Neural crest cell (in vitro differentiated cells): Measurements from ENCODE around the gene CLIP4. TPM values are rescaled to one million over a fixed set of nuclear protein-coding genes. Genes with fewer than 3 reads are reported as not detected.

ENCODE experiments used
- DNase-seq: peaks from one replicate; pipeline ENCODE4 v3.0.0; 2021; ENCODE audit warnings: low read depth, mixed read lengths, low spot score
- H3K27ac Mint-ChIP-seq: one replicate; pipeline ENCODE4 v1.8.0; 2021; ENCODE audit warnings: mild to moderate bottlenecking, mixed read lengths; ENCODE audit not compliant: unreplicated experiment
- H3K27me3 Mint-ChIP-seq: 2 replicates; pipeline ENCODE4 v1.8.0; 2021; ENCODE audit warnings: low read depth, mild to moderate bottlenecking, mixed read lengths
- H3K36me3 Mint-ChIP-seq: 2 replicates; pipeline ENCODE4 v1.8.0; 2021; ENCODE audit warnings: low read depth, mild to moderate bottlenecking, mixed read lengths
- H3K4me1 Mint-ChIP-seq: 2 replicates; pipeline ENCODE4 v1.8.0; 2021; ENCODE audit warnings: mixed read lengths
- H3K4me3 Mint-ChIP-seq: one replicate; pipeline ENCODE4 v1.8.0; 2021; ENCODE audit warnings: mild to moderate bottlenecking, mixed read lengths
- H3K9me3 Mint-ChIP-seq: 2 replicates; pipeline ENCODE4 v1.8.0; 2021; ENCODE audit warnings: mixed read lengths
- total RNA-seq: library from RNA; stranded (reverse); gene quantifications from 2 replicates; pipeline ENCODE4 v1.2.1, GENCODE V29; 2021
- TF ChIP-seq, protein P1 (sequence below): fragments of 200-600 bp; sonication (generic); conservative IDR thresholded peaks from 2 replicates; pipeline ENCODE4 v1.5.0; 2021; ENCODE audit warnings: antibody characterized with exemption, mild to moderate bottlenecking

The CLIP4 gene
- total RNA-seq, 1 donor from 2014 or later: 14.5 TPM

DNA sequence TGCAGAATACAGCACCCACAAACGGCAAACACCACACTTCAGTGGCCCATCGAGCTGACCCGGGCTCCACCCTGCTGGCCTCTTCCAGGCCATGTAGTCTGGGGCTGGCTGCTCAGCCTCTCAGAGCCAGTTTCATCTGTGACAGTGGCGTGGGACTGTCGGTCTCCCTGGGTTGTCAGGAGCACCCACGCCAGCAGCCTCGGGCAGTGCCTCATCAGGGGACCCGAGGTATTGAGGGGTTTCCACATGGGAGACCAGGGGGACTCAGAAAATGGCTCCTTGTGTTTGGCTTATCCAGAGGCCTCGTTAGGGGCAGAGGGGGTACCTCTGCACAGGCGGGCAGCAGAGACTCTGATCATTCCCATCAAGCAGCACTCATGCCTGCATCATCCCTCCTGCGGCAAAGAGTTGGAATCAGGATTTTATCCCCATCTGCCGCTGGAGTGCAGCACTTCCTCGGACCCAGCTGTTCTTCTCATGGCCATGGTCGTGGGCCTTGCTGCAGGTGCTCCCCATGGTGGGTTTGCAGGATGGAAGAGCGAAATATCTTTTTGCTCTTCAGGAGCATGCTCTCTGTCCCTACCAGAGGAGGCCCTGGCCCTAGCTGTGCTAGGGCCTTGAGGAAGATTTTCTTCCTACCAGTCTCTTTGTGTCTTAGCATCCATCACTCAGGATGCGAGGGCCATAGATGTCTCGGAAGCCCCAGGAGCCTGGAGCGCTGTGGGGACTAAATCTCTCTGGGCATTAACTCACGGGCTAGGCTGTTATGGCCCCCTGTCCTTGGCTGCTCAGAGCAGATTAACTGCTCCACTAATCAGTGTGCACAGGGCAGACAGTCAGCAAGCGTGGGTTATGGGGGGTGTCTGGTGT, 100.8 kb downstream of the CLIP4 start:
- Mint-ChIP-seq H3K9me3 (no peaks in the 10 kb centered on the region), H3K27ac (no peak overlapping the region)
- DNase-seq: no peak

DNA sequence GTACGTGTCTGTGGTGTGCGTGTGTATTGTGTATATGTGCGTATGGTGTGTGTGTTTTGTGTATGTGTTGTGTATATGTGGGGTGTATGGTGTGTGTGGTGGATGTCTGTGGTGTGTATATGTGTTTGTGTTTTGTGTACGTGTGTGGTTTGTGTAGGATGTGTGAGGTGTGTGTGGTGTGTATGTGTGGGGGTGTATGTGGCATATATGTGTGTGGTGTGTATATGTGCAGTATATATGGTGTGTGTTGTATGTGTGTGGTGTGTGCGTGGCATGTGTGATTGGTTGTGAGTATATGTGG, 101.3 kb downstream of the CLIP4 start:
- Mint-ChIP-seq H3K27me3 (no peaks in the 10 kb centered on the region), H3K4me3 (no peak overlapping the region), H3K36me3 (peaks cover under 1% of the 10 kb centered on the region), H3K27ac (no peak overlapping the region), H3K9me3 (no peaks in the 10 kb centered on the region), H3K4me1 (peaks cover 5% of the 10 kb centered on the region)
- TF ChIP-seq, protein P1, sequence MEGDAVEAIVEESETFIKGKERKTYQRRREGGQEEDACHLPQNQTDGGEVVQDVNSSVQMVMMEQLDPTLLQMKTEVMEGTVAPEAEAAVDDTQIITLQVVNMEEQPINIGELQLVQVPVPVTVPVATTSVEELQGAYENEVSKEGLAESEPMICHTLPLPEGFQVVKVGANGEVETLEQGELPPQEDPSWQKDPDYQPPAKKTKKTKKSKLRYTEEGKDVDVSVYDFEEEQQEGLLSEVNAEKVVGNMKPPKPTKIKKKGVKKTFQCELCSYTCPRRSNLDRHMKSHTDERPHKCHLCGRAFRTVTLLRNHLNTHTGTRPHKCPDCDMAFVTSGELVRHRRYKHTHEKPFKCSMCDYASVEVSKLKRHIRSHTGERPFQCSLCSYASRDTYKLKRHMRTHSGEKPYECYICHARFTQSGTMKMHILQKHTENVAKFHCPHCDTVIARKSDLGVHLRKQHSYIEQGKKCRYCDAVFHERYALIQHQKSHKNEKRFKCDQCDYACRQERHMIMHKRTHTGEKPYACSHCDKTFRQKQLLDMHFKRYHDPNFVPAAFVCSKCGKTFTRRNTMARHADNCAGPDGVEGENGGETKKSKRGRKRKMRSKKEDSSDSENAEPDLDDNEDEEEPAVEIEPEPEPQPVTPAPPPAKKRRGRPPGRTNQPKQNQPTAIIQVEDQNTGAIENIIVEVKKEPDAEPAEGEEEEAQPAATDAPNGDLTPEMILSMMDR: no peak
- no peak for DNase-seq

More for the DNA sequence above, 100.8 kb downstream of the CLIP4 start:
- Mint-ChIP-seq H3K36me3 (no peaks in the 10 kb centered on the region), H3K27me3 (no peaks in the 10 kb centered on the region), H3K4me1 (peaks cover 5% of the 10 kb centered on the region), H3K4me3 (no peak overlapping the region)
- TF ChIP-seq, protein P1: no peak

DNA sequence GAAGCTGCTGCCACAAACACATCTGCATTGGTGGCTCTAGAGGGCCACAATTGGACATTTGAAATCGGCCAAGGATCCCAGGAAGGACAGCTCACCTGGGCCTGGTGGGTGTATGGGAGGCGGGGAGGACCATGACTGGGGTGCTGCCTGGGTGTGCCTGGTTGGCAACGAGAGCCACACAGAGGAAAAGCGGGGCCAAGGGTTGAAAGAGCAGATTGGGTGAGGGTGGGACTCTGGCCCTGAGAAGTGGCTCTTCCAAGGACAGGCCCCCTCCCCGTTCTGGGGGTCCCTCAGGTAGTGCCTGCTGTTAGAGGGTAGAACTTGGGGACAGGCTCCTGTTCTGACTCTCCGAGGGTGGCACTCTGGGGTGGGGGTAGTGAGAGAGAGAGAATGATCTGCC, 102.9 kb downstream of the CLIP4 start:
- TF ChIP-seq, protein P1: no peak
- Mint-ChIP-seq H3K36me3 (peaks cover 4% of the 10 kb centered on the region), H3K27ac (peak overlapping the region; percentile 62), H3K27me3 (no peaks in the 10 kb centered on the region), H3K4me1 (peaks cover 5% of the 10 kb centered on the region), H3K9me3 (no peaks in the 10 kb centered on the region), H3K4me3 (no peak overlapping the region)
- DNase-seq: no peak

DNA sequence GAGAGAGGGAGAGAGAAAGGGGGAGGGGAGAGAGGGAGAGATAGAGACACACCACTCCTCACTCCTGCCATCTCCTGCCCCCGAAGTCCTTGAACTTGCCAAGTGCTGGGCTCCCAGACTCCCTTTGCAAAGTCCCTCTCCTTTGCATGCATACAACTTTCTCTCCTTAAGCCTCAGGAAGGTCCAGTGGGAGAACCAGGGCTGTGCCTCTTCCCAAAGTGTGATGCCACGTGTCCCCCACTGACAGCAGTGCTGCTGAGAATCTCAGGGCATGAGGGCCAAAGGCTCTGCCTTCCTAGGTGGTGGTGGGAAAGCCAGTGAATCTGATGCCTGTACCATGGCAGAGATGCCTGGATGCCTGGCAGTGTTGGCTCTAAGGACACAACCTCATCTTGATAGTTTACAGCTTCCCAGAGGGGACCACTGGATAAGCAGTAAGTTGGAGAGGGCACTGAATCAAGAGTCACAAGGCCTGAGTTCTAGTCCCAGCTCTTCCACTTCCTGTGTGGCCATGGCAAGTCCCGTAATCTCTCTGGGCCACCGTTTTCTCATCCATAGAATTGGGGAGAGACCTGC, 103.4 kb downstream of the CLIP4 start:
- TF ChIP-seq, protein P1: no peak
- Mint-ChIP-seq H3K4me3 (no peak overlapping the region), H3K9me3 (no peaks in the 10 kb centered on the region), H3K36me3 (peaks cover 4% of the 10 kb centered on the region), H3K27me3 (no peaks in the 10 kb centered on the region), H3K27ac (peak overlapping the region; percentile 62), H3K4me1 (peaks cover 4% of the 10 kb centered on the region)
- no peak for DNase-seq

DNA sequence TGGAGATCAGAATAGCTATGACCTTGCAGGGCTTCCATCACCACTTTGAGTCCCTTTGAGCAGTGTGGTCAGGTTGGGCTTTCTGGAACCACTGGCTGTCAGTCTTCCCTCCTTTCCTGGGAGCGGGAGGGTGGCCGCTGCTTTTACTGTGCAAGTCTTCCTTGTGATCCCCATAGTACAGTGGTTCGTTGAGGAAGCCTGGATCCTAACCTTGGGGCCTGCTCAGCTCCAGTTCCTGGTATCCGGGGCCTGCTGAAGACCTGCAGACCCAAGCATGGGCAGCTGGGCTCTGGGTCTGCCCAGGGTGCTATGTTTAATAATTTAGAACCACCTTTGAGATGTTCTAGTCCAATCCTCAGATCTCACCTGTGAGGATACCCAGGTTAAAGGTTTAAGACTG, 104.2 kb downstream of the CLIP4 start:
- no peak overlapping the region for H3K4me3 Mint-ChIP-seq
- DNase-seq: no peak
- no peaks in the 10 kb centered on the region for H3K27me3 Mint-ChIP-seq
- TF ChIP-seq, protein P1: no peak
- H3K9me3 Mint-ChIP-seq: no peaks in the 10 kb centered on the region
- H3K4me1 Mint-ChIP-seq: no peaks in the 10 kb centered on the region
- no peak overlapping the region for H3K27ac Mint-ChIP-seq
- H3K36me3 Mint-ChIP-seq: peaks cover 4% of the 10 kb centered on the region
